Uterus (tissue), 4 donors: ENCODE results near the gene KIDINS220. TPM values are rescaled to one million over a fixed set of nuclear protein-coding genes. Genes with fewer than 3 reads are reported as not detected.

Source experiments
- DNase-seq, 2 donors: peaks; one replicate each; pipeline ENCODE4 v3.0.0-alpha.2; 2019 to 2020
- H3K27ac ChIP-seq, 2 donors: fragments of 200-600 bp; sonication (generic); 1 replicate in 1 of 2; 2 replicates in 1 of 2; pipeline ENCODE4 v1.5.1; 2016 to 2018
- H3K27me3 ChIP-seq, 2 donors: fragments of 200-600 bp; sonication (generic); one replicate each; pipeline ENCODE4 v1.5.1; 2018 to 2019; ENCODE audit warnings: control low read depth in 1 of 2
- H3K36me3 ChIP-seq, 2 donors: fragments of 200-600 bp; sonication (generic); one replicate each; pipeline ENCODE4 v1.5.1; 2019; ENCODE audit warnings: control low read depth in 1 of 2
- H3K4me1 ChIP-seq, 2 donors: fragments of 200-600 bp; sonication (generic); one replicate each; pipeline ENCODE4 v1.5.1; 2018 to 2019; ENCODE audit warnings: control low read depth in 1 of 2
- H3K4me3 ChIP-seq, 2 donors: fragments of 200-600 bp; sonication (generic); 1 replicate in 1 of 2; 2 replicates in 1 of 2; pipeline ENCODE4 v1.5.1; 2018 to 2019; ENCODE audit warnings: mild to moderate bottlenecking in 1 of 2
- H3K9me3 ChIP-seq, 2 donors: fragments of 200-600 bp; sonication (generic); one replicate each; pipeline ENCODE4 v1.5.1; 2019; ENCODE audit warnings: control low read depth in 1 of 2
- POLR2A ChIP-seq, 2 donors: fragments of 450-650 bp; IDR thresholded peaks; one replicate each; pipeline ENCODE4 v1.6.1; 2016; ENCODE audit warnings: antibody characterized with exemption in 2 of 2, mild to moderate bottlenecking in 1 of 2, moderate library complexity in 1 of 2
- intact Hi-C: fragments of 100-400 bp; cut with DNase I; formaldehyde crosslinking; loops from one replicate; pipeline ENCODE4 v1.15.1; 2023; ENCODE audit warnings: low total_unique reads
- total RNA-seq, 4 donors: library from RNA; depleted of rRNA in 3 of 4; stranded (reverse); fragments of >200 nt in 3 of 4; gene quantifications; one replicate each; pipeline versions ENCODE4 v1.1.0 to v1.2.4, GENCODE V29; 2014 to 2023
- TF ChIP-seq, protein P1 (sequence below), 4 experiments: fragments of 200-600 bp in 2 of 4; fragments of 450-650 bp in 2 of 4; sonication (generic) in 2 of 4; IDR thresholded peaks; one replicate each; pipeline ENCODE4 v1.5.1; 2016 to 2019; ENCODE audit warnings: antibody characterized with exemption in 4 of 4, mild to moderate bottlenecking in 2 of 4, moderate library complexity in 1 of 4
- donor health status: DM: yes; HTN: yes; CAD: no.

Gene KIDINS220
- total RNA-seq, 4 donors from 2014 or later: 48.8 to 185 (median 72.8) TPM

GRCh38 chr2:8779795-8780671 lies 57.4 kb downstream of the KIDINS220 start:
- Histone ChIP-seq H3K36me3 (no peaks in the 10 kb centered on the region), H3K4me1 (no peaks in the 10 kb centered on the region), H3K27ac (no peak overlapping the region), H3K27me3 (no peaks in the 10 kb centered on the region), H3K4me3 (no peak overlapping the region), H3K9me3 (no peaks in the 10 kb centered on the region)
- TF ChIP-seq, protein P1, sequence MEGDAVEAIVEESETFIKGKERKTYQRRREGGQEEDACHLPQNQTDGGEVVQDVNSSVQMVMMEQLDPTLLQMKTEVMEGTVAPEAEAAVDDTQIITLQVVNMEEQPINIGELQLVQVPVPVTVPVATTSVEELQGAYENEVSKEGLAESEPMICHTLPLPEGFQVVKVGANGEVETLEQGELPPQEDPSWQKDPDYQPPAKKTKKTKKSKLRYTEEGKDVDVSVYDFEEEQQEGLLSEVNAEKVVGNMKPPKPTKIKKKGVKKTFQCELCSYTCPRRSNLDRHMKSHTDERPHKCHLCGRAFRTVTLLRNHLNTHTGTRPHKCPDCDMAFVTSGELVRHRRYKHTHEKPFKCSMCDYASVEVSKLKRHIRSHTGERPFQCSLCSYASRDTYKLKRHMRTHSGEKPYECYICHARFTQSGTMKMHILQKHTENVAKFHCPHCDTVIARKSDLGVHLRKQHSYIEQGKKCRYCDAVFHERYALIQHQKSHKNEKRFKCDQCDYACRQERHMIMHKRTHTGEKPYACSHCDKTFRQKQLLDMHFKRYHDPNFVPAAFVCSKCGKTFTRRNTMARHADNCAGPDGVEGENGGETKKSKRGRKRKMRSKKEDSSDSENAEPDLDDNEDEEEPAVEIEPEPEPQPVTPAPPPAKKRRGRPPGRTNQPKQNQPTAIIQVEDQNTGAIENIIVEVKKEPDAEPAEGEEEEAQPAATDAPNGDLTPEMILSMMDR (IDR thresholded peaks at IDR 0.05): no peak
- TF ChIP-seq POLR2A (IDR thresholded peaks at IDR 0.05): no peak
- intact Hi-C loops: no loop called here
- DNase-seq: no peak

- Histone ChIP-seq H3K27ac (no peak overlapping the region), H3K36me3 (no peaks in the 10 kb centered on the region), H3K4me1 (no peaks in the 10 kb centered on the region), H3K4me3 (no peak overlapping the region), H3K9me3 (no peaks in the 10 kb centered on the region), H3K27me3 (no peaks in the 10 kb centered on the region)
- intact Hi-C loops: no loop called here
- TF ChIP-seq, protein P1 (IDR thresholded peaks at IDR 0.05): no peak
- no peak for TF ChIP-seq POLR2A (IDR thresholded peaks at IDR 0.05)
- no peak for DNase-seq
Measured at GRCh38 chr2:8774371-8774770, 63.0 kb downstream of the KIDINS220 start.

DNA sequence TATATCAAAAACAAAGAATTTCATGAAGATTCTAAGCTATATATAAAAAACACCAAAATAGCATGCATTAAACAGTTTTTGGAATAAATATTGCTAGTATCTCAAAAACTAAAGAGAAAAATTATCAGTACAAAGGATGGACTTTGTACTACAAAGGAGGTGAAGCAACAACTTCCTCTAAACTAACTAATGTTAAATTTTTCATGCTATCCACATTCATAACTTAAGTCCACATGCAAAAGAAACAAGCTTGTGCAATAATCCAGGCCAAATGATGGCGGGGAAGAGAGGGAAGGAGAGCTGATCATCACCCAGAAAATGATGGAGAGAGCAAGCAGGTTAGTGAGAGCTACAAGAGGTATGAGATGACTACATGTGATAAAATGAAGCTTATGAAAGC lies 70.1 kb downstream of the KIDINS220 start:
- intact Hi-C loops: no loop called here
- TF ChIP-seq POLR2A (IDR thresholded peaks at IDR 0.05): no peak
- TF ChIP-seq, protein P1 (IDR thresholded peaks at IDR 0.05): no peak

GRCh38 chr2:8761529-8762164 lies 75.8 kb downstream of the KIDINS220 start:
- intact Hi-C loops: no loop called here
- H3K4me3 ChIP-seq: no peak overlapping the region
- no peaks in the 10 kb centered on the region for H3K4me1 ChIP-seq

More for the DNA sequence above, 70.1 kb downstream of the KIDINS220 start:
- Histone ChIP-seq H3K36me3 (no peaks in the 10 kb centered on the region), H3K4me1 (no peaks in the 10 kb centered on the region), H3K27me3 (no peaks in the 10 kb centered on the region), H3K27ac (no peak overlapping the region), H3K4me3 (no peak overlapping the region), H3K9me3 (no peaks in the 10 kb centered on the region)
- no peak for DNase-seq

More at GRCh38 chr2:8761529-8762164, 75.8 kb downstream of the KIDINS220 start:
- Histone ChIP-seq H3K9me3 (no peaks in the 10 kb centered on the region), H3K27ac (no peak overlapping the region), H3K27me3 (no peaks in the 10 kb centered on the region), H3K36me3 (no peaks in the 10 kb centered on the region)
- no peak for DNase-seq
- no peak for TF ChIP-seq POLR2A (IDR thresholded peaks at IDR 0.05)
- TF ChIP-seq, protein P1 (IDR thresholded peaks at IDR 0.05): peak; percentile 35 to 50 (median 45)
